Mucosa of descending colon (tissue), 3 donors: ENCODE results near the gene SSR4. TPM values are rescaled to one million over a fixed set of nuclear protein-coding genes. Genes with fewer than 3 reads are reported as not detected.

Source experiments
- ATAC-seq: fragments of 200-7000 bp; cut with Tn5 transposase; one replicate; pipeline ENCODE4 v1.9.1; 2020; ENCODE audit warnings: mild to moderate bottlenecking, moderate library complexity
- DNase-seq, 3 donors: peaks; one replicate each; pipeline ENCODE4 v3.0.0-alpha.2; 2020
- H3K36me3 ChIP-seq: fragments of 200-600 bp; one replicate; pipeline ENCODE4 v1.8.0; 2021; ENCODE audit warnings: low read depth, mild to moderate bottlenecking
- H3K4me1 ChIP-seq: fragments of 200-600 bp; one replicate; pipeline ENCODE4 v1.8.0; 2021; ENCODE audit warnings: low read depth, mild to moderate bottlenecking
- H3K4me3 ChIP-seq: fragments of 200-600 bp; one replicate; pipeline ENCODE4 v1.8.0; 2021; ENCODE audit warnings: mild to moderate bottlenecking
- H3K9me3 ChIP-seq: fragments of 200-600 bp; one replicate; pipeline ENCODE4 v1.8.0; 2021; ENCODE audit warnings: mild to moderate bottlenecking
- intact Hi-C, 2 donors: fragments of 100-400 bp; cut with DNase I in 1 of 2; cut with micrococcal nuclease in 1 of 2; formaldehyde crosslinking; loops; one replicate each; pipeline versions ENCODE4 v1.11.0 to v1.11.1; 2022; cut with DNase I, micrococcal nuclease
- total RNA-seq, 3 donors: library from RNA; stranded (reverse); fragmentation: NEBNext Ultra II Directional in 2 of 3; extraction: Animal tissue kit (Norgen Biotek cat#: 25700) in 2 of 3; gene quantifications; one replicate each; pipeline versions ENCODE4 v1.2.1 to v1.2.4, GENCODE V29; 2021 to 2023
- TF ChIP-seq, protein P1 (sequence below): fragments of 200-600 bp; IDR thresholded peaks from one replicate; pipeline ENCODE4 v1.8.0; 2022; ENCODE audit warnings: antibody characterized with exemption, mild to moderate bottlenecking
- donor health status: DM: no; HTN: no; CAD: no; lungs with moderate emphysema.
- donor health status: DM: no; HTN: no; CAD: no.
- donor health status: DM: no; HTN: yes; CAD: no.

SSR4 gene
- total RNA-seq, 3 donors from 2014 or later = 129 to 297 (median 174) TPM

DNA sequence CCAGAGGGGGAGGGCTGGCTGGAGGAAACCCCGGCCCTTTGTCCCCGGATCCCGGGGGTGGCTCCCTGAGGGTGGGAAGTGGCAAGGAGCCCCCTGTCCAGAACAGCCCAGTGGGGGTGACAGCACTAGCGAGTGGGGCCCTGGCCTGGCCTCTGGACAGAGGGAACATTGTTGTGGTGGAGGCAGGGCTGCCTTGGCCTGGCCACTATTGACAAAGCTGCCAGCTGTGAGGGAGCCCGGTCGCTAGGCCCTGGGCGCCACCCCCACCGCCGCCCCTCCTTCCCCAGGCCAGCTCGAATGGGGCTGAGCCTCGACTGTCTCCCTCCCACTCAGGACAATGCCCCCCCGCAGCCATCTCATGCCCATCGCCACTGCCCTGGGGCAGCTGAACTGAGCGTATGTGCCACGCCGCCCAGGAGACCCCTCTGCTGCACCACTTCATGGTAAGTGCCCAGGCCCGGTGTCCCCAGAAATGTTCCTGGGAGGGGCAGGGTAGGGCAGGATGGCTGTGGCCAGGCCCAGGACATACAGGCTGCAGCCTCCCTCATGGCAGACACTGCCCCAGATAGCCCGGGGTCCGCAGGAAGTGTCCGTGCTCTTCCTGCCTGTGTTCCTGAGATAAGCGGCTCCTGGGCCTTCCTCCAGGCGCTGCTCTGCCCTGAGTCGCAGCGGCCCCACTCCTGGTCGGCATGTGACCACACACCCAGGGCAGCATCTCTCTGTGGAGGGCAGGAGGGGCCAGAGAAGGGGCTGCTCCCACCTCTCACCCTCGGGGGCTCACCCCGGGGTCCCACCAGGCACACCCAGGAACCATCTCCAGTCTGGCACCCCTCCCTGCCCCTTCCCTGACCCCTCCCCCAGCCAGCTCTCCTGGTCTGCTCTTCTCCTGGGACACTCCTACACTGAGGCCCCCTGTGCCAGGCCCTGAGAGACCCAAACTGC is 29.1 kb upstream of the SSR4 start:
- H3K36me3 ChIP-seq = no peaks in the 10 kb centered on the region
- DNase-seq = peak in 2 of 3 donors; percentile 29 to 44
- no peaks in the 10 kb centered on the region for H3K9me3 ChIP-seq
- ATAC-seq = no peak
- TF ChIP-seq, protein P1, sequence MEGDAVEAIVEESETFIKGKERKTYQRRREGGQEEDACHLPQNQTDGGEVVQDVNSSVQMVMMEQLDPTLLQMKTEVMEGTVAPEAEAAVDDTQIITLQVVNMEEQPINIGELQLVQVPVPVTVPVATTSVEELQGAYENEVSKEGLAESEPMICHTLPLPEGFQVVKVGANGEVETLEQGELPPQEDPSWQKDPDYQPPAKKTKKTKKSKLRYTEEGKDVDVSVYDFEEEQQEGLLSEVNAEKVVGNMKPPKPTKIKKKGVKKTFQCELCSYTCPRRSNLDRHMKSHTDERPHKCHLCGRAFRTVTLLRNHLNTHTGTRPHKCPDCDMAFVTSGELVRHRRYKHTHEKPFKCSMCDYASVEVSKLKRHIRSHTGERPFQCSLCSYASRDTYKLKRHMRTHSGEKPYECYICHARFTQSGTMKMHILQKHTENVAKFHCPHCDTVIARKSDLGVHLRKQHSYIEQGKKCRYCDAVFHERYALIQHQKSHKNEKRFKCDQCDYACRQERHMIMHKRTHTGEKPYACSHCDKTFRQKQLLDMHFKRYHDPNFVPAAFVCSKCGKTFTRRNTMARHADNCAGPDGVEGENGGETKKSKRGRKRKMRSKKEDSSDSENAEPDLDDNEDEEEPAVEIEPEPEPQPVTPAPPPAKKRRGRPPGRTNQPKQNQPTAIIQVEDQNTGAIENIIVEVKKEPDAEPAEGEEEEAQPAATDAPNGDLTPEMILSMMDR = no peak
- no peaks in the 10 kb centered on the region for H3K4me1 ChIP-seq
- no peak overlapping the region for H3K4me3 ChIP-seq
- intact Hi-C loops = loop anchor here in 1 of 2 donors (10.0 kb wide), 1 partner anchor 189 kb away; no protein-coding TSS in a partner anchor

DNA sequence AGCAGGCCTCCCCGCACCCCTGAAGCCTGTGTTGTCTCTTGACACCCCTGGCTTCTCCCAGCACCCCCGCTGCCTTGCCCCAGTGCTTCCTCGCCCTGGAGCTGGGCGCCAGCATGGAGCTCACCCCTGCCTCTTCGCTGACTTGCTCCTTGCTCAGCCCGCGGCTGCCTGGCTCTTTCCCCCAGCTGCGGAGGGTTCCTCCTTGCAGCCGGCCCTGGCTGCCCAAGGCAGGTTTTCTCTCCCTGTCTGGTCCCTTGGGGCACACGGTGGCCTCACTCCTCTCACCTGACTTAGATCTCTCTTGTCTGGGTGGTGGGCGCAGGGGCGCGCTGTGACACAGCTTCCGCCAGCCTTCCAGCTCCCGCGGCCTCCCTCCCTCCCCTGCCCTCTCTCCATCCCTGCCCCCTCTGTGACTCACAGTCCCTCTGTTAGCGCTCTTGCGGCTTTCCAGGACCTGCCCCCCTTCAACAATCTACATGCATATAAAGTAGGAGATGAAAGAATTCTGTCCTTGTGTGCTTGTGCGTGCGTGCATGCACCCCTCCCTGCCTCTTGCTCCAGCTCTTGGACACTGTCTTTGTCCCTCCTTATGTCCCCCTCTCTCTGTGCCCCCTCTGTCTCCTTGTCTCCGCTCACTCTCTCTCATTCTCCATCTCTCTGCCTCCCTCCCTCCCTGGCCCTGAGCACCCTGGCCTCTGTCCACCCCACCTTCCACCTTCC is 28.2 kb upstream of the SSR4 start:
- peak; percentile 11 to 43 (median 30) for DNase-seq
- no peaks in the 10 kb centered on the region for H3K4me1 ChIP-seq
- peak; percentile 5 for ATAC-seq
- no peak overlapping the region for H3K4me3 ChIP-seq
- H3K9me3 ChIP-seq = no peaks in the 10 kb centered on the region
- TF ChIP-seq, protein P1 = no peak
- intact Hi-C loops = loop anchor here in 1 of 2 donors (10.0 kb wide), 1 partner anchor 189 kb away; no protein-coding TSS in a partner anchor
- H3K36me3 ChIP-seq = no peaks in the 10 kb centered on the region

DNA sequence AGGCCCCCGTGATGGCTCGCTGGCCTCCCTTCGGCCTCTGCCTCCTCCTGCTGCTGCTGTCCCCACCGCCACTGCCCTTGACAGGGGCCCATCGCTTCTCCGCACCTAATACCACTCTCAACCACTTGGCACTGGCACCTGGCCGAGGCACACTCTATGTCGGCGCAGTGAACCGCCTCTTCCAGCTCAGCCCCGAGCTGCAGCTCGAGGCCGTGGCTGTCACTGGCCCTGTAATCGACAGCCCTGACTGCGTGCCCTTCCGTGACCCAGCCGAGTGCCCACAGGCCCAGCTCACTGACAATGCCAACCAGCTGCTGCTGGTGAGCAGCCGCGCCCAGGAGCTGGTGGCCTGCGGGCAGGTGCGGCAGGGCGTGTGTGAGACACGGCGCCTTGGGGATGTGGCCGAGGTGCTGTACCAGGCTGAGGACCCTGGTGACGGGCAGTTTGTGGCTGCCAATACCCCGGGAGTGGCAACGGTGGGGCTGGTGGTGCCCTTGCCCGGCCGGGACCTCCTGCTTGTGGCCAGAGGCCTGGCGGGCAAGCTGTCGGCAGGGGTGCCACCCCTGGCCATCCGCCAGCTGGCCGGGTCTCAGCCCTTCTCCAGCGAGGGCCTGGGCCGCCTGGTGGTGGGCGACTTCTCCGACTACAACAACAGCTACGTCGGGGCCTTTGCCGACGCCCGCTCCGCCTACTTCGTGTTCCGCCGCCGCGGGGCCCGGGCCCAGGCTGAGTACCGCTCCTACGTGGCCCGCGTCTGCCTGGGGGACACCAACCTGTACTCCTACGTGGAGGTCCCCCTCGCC is 27.4 kb upstream of the SSR4 start:
- H3K9me3 ChIP-seq = no peaks in the 10 kb centered on the region
- no peaks in the 10 kb centered on the region for H3K36me3 ChIP-seq
- peak; percentile 2 for ATAC-seq
- DNase-seq = peak in 2 of 3 donors; percentile 13 to 48
- intact Hi-C loops = loop anchor here in 1 of 2 donors (10.0 kb wide), 1 partner anchor 188 kb away; no protein-coding TSS in a partner anchor
- TF ChIP-seq, protein P1 = no peak
- no peak overlapping the region for H3K4me3 ChIP-seq
- no peaks in the 10 kb centered on the region for H3K4me1 ChIP-seq

DNA sequence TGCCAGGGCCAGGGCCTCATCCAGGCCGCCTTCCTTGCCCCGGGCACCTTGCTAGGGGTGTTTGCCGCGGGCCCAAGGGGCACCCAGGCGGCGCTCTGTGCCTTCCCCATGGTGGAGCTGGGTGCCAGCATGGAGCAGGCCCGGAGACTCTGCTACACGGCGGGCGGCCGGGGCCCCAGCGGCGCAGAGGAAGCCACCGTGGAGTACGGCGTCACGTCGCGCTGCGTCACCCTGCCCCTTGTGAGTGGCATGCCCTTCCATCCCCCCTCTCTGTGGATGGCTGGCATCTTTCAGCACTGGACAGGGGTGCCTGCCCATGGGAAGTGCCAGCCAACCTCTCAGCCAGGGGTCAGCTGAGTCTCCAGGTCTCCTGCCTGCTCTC is 26.8 kb upstream of the SSR4 start:
- ATAC-seq (no peak), DNase-seq (peak in 1 of 3 donors; percentile 10)
- TF ChIP-seq, protein P1 = no peak
- intact Hi-C loops = loop anchor here in 1 of 2 donors (10.0 kb wide), 1 partner anchor 187 kb away; no protein-coding TSS in a partner anchor
- no peaks in the 10 kb centered on the region for H3K36me3 ChIP-seq
- H3K4me3 ChIP-seq = no peak overlapping the region
- H3K4me1 ChIP-seq = no peaks in the 10 kb centered on the region
- no peaks in the 10 kb centered on the region for H3K9me3 ChIP-seq
